GM21447 (cell line): ENCODE results near the gene SERF1B.
"Not testable (repeated sequence)": the region's sequence is repeated elsewhere in the genome, so short reads cannot be mapped to it uniquely, and the experiment has no call there.

Source experiments
- ATAC-seq: cut with Tn5 transposase; IDR thresholded peaks from one replicate; pipeline ENCODE4 v1.9.1; 2021; ENCODE audit not compliant: unreplicated experiment

Gene SERF1B

GRCh38 chr5:70025106-70025844 lies at the start of gene SERF1B:
SERF1B (plus strand) TSS chr5:70025251; CDS start chr5:70025452, 201 bp downstream.
- peak; percentile 77 for ATAC-seq

DNA sequence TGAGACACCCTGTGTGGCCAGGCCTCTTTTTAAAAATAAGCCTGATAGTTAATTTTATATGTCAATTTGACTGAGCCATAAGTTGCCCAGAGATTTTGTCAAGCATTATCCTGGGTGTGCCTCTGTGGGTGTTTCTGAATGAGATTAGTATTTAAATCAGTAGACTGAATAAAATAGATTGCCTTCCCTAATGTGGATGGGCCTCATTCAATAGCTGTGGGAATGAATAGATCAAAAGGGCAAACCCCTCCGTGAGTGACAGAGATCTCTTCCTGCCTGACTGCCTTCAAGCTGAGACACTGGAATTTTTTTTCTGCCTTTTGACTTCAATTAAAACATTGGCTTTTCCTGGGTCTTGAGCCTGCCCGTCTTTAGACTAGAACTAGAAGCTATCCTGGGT lies 33.3 kb upstream of the SERF1B start:
- not testable (repeated sequence) for ATAC-seq

DNA sequence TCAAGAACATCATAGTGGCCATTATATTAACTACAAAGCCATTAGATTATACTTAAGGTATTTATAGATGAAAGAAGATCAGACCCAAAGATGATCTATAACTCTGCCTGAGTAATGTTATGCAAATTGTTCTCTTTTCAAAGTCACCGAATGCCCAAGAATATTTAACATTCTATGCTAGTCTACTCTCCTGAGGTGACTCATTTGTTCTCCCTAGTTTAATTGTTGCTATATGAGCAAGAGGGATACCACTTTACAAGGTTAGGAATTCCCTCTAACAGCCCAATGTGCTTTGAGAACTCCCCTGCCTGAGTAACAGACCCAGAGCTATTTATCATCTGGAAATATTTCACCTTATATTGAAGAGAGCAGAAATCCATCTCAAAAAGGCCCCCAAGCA lies 29.5 kb upstream of the SERF1B start:
- not testable (repeated sequence) for ATAC-seq

GRCh38 chr5:70020660-70021059 lies 4.4 kb upstream of the SERF1B start:
- ATAC-seq = not testable (repeated sequence)

GRCh38 chr5:70025845-70026145 lies 744 bp downstream of the SERF1B start:
- peak; percentile 23 for ATAC-seq

GRCh38 chr5:70031204-70031603 lies 6.2 kb downstream of the SERF1B start:
- ATAC-seq = not testable (repeated sequence)

DNA sequence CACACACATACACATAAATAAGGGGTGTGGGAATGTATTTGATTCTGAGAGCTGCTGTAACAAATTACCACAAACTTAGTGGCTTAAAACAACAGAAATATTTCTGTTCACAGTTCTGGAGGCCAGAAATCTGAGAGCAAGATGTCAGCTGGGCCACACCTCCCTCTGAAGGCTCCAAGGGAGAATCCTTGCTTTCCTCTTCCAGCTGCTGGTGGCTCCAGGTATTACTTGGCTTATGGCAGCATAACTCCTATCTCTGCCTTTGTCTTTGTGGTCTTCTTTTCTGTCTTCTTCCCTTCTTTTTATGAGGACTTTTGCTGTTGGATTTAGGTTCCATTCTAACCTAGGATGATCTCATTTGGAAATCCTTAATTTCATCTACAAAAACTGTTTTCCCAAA lies 16.4 kb downstream of the SERF1B start:
- not testable (repeated sequence) for ATAC-seq

DNA sequence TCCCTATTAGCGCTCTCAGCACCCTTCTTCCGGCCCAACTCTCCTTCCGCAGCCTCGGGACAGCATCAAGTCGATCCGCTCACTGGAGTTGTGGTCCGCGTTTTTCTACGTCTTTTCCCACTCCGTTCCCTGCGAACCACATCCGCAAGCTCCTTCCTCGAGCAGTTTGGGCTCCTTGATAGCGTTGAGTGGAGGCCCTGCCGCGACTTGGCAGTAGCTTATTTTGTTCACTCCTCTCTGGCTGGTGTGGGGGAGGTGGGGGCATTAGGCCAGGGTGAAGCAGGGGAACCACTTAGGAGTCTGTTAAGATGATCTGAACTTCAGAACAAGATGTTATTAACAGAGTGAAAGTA lies 24.7 kb downstream of the SERF1B start:
- peak; percentile 31 for ATAC-seq

DNA sequence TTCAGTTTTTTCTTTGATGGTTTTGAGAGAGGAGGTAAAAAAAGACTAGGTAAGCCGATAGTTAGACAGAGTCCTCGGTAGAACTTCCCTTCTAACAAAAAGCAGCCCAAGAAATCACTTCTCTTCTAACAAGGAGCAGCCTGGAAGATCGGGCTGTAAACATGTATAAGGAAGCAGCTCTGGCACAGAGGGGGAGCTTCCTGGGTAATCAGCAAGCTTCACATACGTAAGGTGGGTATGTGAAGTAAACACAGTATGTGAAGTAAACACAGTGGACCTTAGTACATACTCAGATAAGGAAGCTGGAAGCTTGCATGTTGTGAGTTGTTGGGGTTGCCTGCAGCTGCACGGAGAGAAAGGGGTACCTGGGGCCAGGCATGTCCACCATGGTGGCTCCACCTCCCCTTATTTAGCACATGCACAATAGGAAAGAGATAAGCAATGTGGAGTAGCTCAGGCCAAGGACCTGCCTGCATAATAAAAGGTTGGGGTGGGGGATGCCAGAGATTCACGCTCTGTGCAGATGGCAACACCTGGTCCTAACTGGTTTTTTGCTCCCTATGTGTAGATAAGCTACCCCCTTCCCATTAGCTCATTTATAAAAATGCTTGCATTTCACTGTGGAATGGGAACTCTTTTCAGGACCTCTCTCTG lies 31.4 kb downstream of the SERF1B start:
- not testable (repeated sequence) for ATAC-seq

DNA sequence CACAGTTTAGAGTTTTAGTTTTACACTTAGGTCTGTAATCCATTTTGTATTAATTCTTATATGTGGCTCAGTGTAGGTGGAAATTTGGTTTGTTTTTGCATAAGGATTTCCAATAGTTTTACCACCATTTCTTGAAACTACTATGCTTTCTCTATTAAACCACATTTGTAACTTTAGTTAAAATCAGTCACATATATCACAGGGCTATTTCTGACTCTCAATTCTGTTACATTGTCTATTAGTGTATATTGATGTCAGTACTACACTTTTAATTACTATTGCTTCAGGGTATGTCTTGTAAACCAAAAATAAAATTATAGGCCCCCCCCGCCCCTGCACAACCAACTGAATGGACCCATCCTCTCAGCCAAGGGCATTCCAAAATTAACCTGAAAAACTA lies 32.1 kb downstream of the SERF1B start:
- ATAC-seq = not testable (repeated sequence)

DNA sequence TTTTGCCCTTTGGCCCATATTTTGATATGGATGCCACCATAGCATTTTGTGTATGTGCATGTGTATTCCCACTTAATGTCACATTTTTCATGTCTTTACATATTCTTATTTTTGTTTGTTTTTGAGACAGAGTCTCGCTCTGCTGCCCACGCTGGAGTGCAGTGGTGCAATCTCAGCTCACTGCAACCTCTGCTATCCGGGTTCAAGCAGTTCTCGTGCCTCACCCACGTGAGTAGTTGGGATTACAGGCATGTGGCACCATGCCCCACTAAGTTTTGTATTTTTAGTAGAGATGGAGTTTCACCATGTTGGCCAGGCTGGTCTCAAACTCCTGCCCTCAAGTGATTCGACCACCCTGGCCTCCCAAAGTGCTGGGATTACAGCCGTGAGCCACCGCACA lies 52.6 kb downstream of the SERF1B start:
- not testable (repeated sequence) for ATAC-seq

DNA sequence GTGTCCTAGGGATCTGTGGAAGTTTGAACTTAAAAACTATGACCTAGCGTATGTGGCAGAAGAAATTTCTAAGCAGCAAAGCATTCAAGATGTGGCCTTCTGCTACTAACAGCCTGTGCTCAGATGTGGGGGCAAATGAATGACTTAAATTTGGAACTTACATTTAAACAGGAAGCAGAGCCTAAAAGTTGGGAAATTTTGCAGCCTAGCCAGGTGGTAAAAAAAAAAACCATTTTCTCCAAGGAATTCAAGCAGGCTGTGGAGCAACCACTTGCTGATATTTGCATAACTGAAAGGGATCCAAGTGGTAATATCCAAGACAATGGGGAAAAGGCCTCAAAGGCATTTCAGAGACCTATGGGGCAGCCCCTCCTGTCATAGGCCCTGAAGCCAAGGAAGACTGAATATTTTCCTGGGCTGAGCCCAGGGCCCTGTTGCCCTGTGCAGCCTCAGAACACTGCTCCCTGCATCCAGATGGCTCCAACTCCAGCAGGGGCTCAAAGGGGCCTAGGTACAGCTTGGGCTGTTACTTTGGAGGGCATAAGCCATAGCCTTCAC lies 63.9 kb downstream of the SERF1B start:
- not testable (repeated sequence) for ATAC-seq

DNA sequence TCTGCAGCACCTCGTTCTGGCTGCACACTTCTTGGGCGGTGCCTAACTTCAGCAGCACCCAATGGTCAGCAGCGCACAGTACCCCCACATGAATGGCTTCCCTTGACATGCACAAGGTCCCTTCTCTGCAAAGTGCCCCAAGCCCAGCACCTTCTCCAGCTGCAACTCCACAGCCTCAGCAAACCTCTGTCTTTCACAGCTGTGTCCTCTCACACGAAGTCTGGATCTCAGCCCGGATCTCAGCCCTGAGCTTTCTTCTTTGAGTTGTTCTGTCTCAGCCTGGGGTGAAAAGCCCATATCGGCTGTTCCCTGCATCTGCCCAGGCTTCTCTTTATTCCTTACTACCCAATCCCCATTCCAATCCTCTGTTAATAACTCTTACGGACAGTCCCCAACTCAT lies 66.7 kb downstream of the SERF1B start:
- not testable (repeated sequence) for ATAC-seq
